Ishikawa (cell line): ENCODE results near the gene AGAP1.

Source experiments
- CEBPB ChIP-seq: IDR thresholded peaks from 2 replicates; pipeline ENCODE4 v1.6.1; 2012
- CREB1 ChIP-seq: IDR thresholded peaks from 2 replicates; pipeline ENCODE4 v1.6.1; 2012; ENCODE audit warnings: low read depth
- EGR1 ChIP-seq: IDR thresholded peaks from 2 replicates; pipeline ENCODE4 v1.6.1; 2012
- EP300 ChIP-seq: IDR thresholded peaks from 2 replicates; pipeline ENCODE4 v1.6.1; 2012; ENCODE audit warnings: borderline replicate concordance
- FOXM1 ChIP-seq: IDR thresholded peaks from 2 replicates; pipeline ENCODE4 v1.6.1; 2012; ENCODE audit warnings: low read depth, borderline replicate concordance
- NFIC ChIP-seq: IDR thresholded peaks from 2 replicates; pipeline ENCODE4 v1.6.1; 2012
- RAD21 ChIP-seq: IDR thresholded peaks from 2 replicates; pipeline ENCODE4 v1.6.1; 2012; ENCODE audit warnings: low read depth
- TAF1 ChIP-seq: IDR thresholded peaks from 2 replicates; pipeline ENCODE4 v1.6.1; 2012; ENCODE audit warnings: low read depth, mild to moderate bottlenecking
- TCF12 ChIP-seq: IDR thresholded peaks from 2 replicates; pipeline ENCODE4 v1.6.1; 2012; ENCODE audit warnings: low read depth
- TEAD4 ChIP-seq: IDR thresholded peaks from 2 replicates; pipeline ENCODE4 v1.6.1; 2012
- YY1 ChIP-seq: IDR thresholded peaks from 2 replicates; pipeline ENCODE4 v1.6.1; 2012; ENCODE audit warnings: low read depth
- ZBTB7A ChIP-seq: IDR thresholded peaks from 2 replicates; pipeline ENCODE4 v1.6.1; 2012; ENCODE audit warnings: low read depth
- TF ChIP-seq, protein P1 (sequence below): IDR thresholded peaks from 2 replicates; pipeline ENCODE4 v1.6.1; 2012; ENCODE audit warnings: low read depth, mild to moderate bottlenecking
- TF ChIP-seq, protein P2 (sequence below): IDR thresholded peaks from 2 replicates; pipeline ENCODE4 v1.6.1; 2012
- TF ChIP-seq, protein P3 (sequence below): IDR thresholded peaks from 2 replicates; pipeline ENCODE4 v1.6.1; 2012

AGAP1 gene

DNA sequence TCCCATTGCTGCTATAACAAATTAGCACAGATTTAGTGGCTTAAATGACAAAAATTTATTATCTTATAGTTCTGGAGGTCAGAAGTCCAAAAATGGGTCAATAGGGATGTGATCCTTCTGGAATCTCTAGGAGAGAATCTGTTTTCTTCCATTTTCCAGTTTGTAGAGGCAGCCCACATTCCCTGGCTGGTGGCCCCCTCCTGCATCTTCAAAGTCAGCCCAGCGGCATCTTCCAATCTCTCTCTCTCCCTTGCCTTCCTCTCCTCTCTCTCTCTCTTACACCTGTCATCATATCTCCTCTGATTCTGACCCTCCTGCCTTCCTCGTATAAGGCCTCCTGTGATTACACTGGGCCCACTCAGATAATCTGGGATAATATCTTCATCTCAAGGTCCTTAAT is 3.9 kb upstream of the AGAP1 start:
- TF ChIP-seq NFIC (no peak), CREB1 (no peak), TEAD4 (no peak), EGR1 (no peak), YY1 (no peak), FOXM1 (no peak), TAF1 (no peak), TCF12 (no peak), EP300 (no peak), RAD21 (no peak), ZBTB7A (no peak), CEBPB (no peak)
- TF ChIP-seq, protein P1, sequence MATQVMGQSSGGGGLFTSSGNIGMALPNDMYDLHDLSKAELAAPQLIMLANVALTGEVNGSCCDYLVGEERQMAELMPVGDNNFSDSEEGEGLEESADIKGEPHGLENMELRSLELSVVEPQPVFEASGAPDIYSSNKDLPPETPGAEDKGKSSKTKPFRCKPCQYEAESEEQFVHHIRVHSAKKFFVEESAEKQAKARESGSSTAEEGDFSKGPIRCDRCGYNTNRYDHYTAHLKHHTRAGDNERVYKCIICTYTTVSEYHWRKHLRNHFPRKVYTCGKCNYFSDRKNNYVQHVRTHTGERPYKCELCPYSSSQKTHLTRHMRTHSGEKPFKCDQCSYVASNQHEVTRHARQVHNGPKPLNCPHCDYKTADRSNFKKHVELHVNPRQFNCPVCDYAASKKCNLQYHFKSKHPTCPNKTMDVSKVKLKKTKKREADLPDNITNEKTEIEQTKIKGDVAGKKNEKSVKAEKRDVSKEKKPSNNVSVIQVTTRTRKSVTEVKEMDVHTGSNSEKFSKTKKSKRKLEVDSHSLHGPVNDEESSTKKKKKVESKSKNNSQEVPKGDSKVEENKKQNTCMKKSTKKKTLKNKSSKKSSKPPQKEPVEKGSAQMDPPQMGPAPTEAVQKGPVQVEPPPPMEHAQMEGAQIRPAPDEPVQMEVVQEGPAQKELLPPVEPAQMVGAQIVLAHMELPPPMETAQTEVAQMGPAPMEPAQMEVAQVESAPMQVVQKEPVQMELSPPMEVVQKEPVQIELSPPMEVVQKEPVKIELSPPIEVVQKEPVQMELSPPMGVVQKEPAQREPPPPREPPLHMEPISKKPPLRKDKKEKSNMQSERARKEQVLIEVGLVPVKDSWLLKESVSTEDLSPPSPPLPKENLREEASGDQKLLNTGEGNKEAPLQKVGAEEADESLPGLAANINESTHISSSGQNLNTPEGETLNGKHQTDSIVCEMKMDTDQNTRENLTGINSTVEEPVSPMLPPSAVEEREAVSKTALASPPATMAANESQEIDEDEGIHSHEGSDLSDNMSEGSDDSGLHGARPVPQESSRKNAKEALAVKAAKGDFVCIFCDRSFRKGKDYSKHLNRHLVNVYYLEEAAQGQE, result no peak
- TF ChIP-seq, protein P2, sequence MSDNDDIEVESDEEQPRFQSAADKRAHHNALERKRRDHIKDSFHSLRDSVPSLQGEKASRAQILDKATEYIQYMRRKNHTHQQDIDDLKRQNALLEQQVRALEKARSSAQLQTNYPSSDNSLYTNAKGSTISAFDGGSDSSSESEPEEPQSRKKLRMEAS, result no peak
- TF ChIP-seq, protein P3, sequence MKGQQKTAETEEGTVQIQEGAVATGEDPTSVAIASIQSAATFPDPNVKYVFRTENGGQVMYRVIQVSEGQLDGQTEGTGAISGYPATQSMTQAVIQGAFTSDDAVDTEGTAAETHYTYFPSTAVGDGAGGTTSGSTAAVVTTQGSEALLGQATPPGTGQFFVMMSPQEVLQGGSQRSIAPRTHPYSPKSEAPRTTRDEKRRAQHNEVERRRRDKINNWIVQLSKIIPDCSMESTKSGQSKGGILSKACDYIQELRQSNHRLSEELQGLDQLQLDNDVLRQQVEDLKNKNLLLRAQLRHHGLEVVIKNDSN, result no peak

DNA sequence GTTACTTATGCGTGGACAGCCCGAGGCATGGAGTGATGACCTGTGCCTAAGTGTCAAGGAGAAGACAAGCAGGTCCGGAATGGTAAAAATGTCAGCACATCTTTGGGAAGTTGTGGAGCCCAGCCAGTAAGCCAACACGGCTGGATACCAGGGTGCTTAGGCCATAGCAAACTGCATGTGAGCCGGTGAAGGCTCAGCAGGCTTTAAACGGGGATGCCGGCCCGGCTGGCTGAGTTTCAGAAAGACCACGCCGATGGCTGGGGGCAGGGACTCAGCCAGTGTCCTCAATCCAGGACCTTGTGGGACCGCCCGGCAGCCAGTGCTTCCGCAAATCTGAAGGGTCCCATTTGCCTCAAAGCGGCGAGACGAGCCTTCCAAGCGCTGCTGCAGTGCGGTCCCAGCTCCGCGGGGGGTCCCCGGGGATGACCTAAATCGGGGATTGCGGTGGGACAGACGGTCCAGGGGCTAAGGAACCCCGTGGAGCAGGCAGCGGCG is 946 bp upstream of the AGAP1 start:
- TF ChIP-seq EP300 (no peak), CREB1 (no peak), EGR1 (no peak), TEAD4 (no peak), FOXM1 (no peak), YY1 (no peak), TAF1 (no peak), TCF12 (no peak), ZBTB7A (no peak), NFIC (no peak), RAD21 (no peak), CEBPB (no peak)
- TF ChIP-seq, protein P1, result no peak
- TF ChIP-seq, protein P3, result no peak
- TF ChIP-seq, protein P2, result no peak

DNA sequence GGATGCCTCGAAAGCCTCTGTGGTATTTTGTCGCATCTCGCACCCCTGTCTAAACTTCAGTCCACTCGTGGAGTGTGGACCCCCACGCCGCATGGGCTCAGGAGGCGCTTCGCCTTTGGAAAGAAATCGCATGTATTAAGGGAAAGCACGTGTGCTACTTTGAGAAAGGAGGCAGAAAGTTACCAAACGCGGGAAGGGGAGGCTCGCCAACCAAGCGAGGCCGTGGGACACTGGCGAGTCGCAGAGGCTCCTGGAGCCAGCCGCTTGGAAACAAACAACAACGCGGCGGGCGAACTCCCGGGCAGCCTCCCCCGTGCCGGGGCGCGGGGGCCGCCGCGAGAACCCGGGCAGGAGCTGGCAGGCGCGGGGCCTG is 455 bp upstream of the AGAP1 start:
- TF ChIP-seq ZBTB7A (0 out of 2 replicates have a peak, but pooled peaks have one; percentile 19), TCF12 (no peak), TEAD4 (no peak), CEBPB (no peak), FOXM1 (no peak), RAD21 (no peak), EP300 (no peak)
- TF ChIP-seq, protein P2, result peak; percentile 43

DNA sequence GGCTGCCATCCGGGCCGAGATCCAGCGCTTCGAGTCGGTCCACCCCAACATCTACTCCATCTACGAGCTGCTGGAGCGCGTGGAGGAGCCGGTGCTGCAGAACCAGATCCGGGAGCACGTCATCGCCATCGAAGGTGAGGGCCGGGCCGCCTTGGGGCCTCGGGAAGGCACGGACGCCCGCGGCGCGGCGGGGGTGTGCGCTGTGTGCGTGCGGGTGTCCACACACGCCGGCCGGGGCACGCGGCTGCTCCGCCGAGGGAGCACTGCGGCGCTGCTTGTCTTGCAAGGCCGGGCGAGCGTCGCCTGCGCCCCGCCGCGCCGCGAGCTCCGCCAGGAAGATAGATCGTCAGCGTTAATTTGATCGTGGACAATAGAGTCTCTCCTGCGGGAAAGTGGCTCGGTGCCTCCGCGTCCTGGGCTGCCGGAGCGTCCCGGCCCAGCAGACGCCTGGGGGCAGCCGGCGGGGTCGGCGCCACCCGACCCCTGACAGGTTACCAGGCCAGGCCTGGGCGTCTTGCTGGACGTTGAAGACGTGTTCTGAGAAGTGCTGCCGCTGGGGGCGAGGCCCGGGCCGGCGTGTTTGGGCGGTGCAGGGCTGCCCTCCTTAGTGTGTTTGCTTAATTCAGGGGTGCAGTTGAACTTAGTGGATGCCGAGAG is 1.0 kb downstream of the AGAP1 start:
- TF ChIP-seq, protein P2, result peak; percentile 81; the same call in 1 of the 2 replicates
- TF ChIP-seq EGR1 (no peak), TCF12 (no peak), RAD21 (0 out of 2 replicates have a peak, but pooled peaks have one; percentile 5), TAF1 (no peak), EP300 (no peak), YY1 (no peak), FOXM1 (no peak), CREB1 (no peak), CEBPB (no peak), NFIC (no peak), ZBTB7A (no peak), TEAD4 (no peak)
